Keratinocyte (primary cell): ENCODE results near the gene L3MBTL4. TPM values are rescaled to one million over a fixed set of nuclear protein-coding genes. Genes with fewer than 3 reads are reported as not detected.

Experiments
- DNase-seq: peaks from one replicate; pipeline ENCODE4 v3.0.0-alpha.2; 2011; ENCODE audit warnings: low read depth, missing footprints, low spot score
- FAIRE-seq: peaks from 2 replicates; lab custom pipeline; 2011; peaks lifted over from hg19 to GRCh38; lab: Jason Lieb, UNC
- H2AFZ ChIP-seq: 2 replicates; pipeline ENCODE4 v1.6.0; 2012; ENCODE audit warnings: low read length, control low read depth, inconsistent platforms; ENCODE audit not compliant: control insufficient read depth
- H3K27ac ChIP-seq: 2 replicates; pipeline ENCODE4 v1.5.1; 2011; ENCODE audit warnings: low read length; ENCODE audit not compliant: control insufficient read depth, insufficient read depth
- H3K27me3 ChIP-seq: 3 replicates; pipeline ENCODE4 v1.6.0; 2011; ENCODE audit warnings: low read length; ENCODE audit not compliant: control insufficient read depth, insufficient read depth; ENCODE audit errors: extremely low read depth
- H3K36me3 ChIP-seq, 2 experiments: 2 replicates in 1 of 2; 3 replicates in 1 of 2; pipeline ENCODE4 v1.5.1; 2011; ENCODE audit warnings: low read length in 2 of 2, mild to moderate bottlenecking in 1 of 2; ENCODE audit not compliant: control insufficient read depth in 2 of 2, insufficient read depth in 2 of 2; ENCODE audit errors: extremely low read depth in 1 of 2
- H3K4me1 ChIP-seq: 3 replicates; pipeline ENCODE4 v1.5.1; 2011; ENCODE audit warnings: low read length; ENCODE audit not compliant: control insufficient read depth, insufficient read depth; ENCODE audit errors: extremely low read depth
- H3K4me2 ChIP-seq: 3 replicates; pipeline ENCODE4 v1.6.0; 2011; ENCODE audit warnings: low read depth, low read length; ENCODE audit not compliant: control insufficient read depth, insufficient read depth; ENCODE audit errors: extremely low read depth
- H3K4me3 ChIP-seq, 3 experiments: fragments of 200-600 bp in 1 of 3; sonication (generic) in 1 of 3; 2 replicates in 2 of 3; 3 replicates in 1 of 3; pipeline ENCODE4 v1.5.1; 2011 to 2016; ENCODE audit warnings: low read length in 3 of 3, mild to moderate bottlenecking in 3 of 3, control low read depth in 2 of 3, inconsistent platforms in 1 of 3, low read depth in 1 of 3, mixed read lengths in 1 of 3, mixed run types in 1 of 3, moderate library complexity in 1 of 3; ENCODE audit not compliant: control insufficient read depth in 2 of 3, insufficient read depth in 2 of 3; ENCODE audit errors: extremely low read depth in 1 of 3
- H3K79me2 ChIP-seq: 2 replicates; pipeline ENCODE4 v1.6.0; 2012; ENCODE audit warnings: low read length; ENCODE audit not compliant: control insufficient read depth, insufficient read depth
- H3K9ac ChIP-seq: 3 replicates; pipeline ENCODE4 v1.6.0; 2011; ENCODE audit warnings: low read length; ENCODE audit not compliant: control insufficient read depth, insufficient read depth; ENCODE audit errors: extremely low read depth
- H3K9me1 ChIP-seq: 3 replicates; pipeline ENCODE4 v1.6.0; 2011; ENCODE audit warnings: low read length; ENCODE audit not compliant: control insufficient read depth, insufficient read depth; ENCODE audit errors: extremely low read depth
- H3K9me3 ChIP-seq: 2 replicates; pipeline ENCODE4 v1.5.1; 2012; ENCODE audit warnings: low read depth, low read length; ENCODE audit not compliant: control insufficient read depth
- H4K20me1 ChIP-seq: 3 replicates; pipeline ENCODE4 v1.6.0; 2011; ENCODE audit warnings: low read length; ENCODE audit not compliant: control insufficient read depth, insufficient read depth; ENCODE audit errors: extremely low read depth
- EZH2 ChIP-seq: IDR thresholded peaks from one replicate; pipeline ENCODE4 v1.6.1; 2012; ENCODE audit warnings: inconsistent platforms, mild to moderate bottlenecking, low read length, moderate library complexity
- dilution Hi-C: fragments of 300-500 bp; cut with MboI; formaldehyde crosslinking; loops from one replicate; pipeline ENCODE4 v1.7.0; 2020; ENCODE audit warnings: low sequenced_read_pairs; ENCODE audit not compliant: extremely low pct_ligation_motif_present
- polyA plus RNA-seq, 5 experiments: library from polyadenylated mRNA; depleted of rRNA in 3 of 5; stranded (reverse) in 3 of 5; stranded (forward) in 1 of 5; unstranded in 1 of 5; fragments of >200 nt; gene quantifications; 1 replicate in 1 of 5; 2 replicates in 3 of 5; 3 replicates in 1 of 5; pipeline versions ENCODE4 v1.2.1 to v1.2.3, GENCODE V29; 2011 to 2012; ENCODE audit warnings: missing spikeins in 2 of 5, low read depth in 1 of 5, low replicate concordance in 1 of 5
- TF ChIP-seq, protein P1 (sequence below), 3 experiments: IDR thresholded peaks in 1 of 3; conservative IDR thresholded peaks in 1 of 3; optimal IDR thresholded peaks in 1 of 3; 2 replicates in 2 of 3; 3 replicates in 1 of 3; pipeline versions ENCODE3 to v1.5.1; 2011; ENCODE audit warnings: low read length in 3 of 3, mild to moderate bottlenecking in 3 of 3, moderate library complexity in 2 of 3, control low read depth in 1 of 3, inconsistent platforms in 1 of 3; ENCODE audit not compliant: insufficient read depth in 2 of 3; ENCODE audit errors: extremely low read depth in 1 of 3

Gene L3MBTL4
- polyA plus RNA-seq, 1 donor (not counting 4 experiments of a cell fraction or from before 2014, with no cell fraction given): 0.17 TPM

DNA sequence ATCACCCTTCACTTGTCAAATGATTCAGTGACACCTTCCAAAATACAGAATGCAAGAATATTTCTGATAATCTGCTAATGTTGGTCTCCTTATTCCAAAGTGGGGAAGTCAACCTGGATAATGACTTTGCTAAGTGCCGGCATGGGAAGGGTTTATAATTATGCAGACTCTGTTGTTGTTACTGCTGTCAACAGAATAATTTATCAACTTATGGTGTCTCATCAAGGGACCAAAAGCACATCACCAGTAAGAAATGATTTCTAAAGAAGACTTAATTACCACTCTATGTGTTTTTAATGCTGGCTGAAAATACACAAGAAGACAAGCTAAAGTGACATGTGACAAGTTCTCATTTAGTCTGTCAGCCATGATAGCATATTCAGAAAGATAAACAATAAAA is 403.8 kb downstream of the L3MBTL4 start:
- DNase-seq (no peak), FAIRE-seq (no peak)
- H3K27me3 ChIP-seq: no peaks in the 10 kb centered on the region
- H3K4me2 ChIP-seq: no peak overlapping the region
- no peak for TF ChIP-seq EZH2
- TF ChIP-seq, protein P1, sequence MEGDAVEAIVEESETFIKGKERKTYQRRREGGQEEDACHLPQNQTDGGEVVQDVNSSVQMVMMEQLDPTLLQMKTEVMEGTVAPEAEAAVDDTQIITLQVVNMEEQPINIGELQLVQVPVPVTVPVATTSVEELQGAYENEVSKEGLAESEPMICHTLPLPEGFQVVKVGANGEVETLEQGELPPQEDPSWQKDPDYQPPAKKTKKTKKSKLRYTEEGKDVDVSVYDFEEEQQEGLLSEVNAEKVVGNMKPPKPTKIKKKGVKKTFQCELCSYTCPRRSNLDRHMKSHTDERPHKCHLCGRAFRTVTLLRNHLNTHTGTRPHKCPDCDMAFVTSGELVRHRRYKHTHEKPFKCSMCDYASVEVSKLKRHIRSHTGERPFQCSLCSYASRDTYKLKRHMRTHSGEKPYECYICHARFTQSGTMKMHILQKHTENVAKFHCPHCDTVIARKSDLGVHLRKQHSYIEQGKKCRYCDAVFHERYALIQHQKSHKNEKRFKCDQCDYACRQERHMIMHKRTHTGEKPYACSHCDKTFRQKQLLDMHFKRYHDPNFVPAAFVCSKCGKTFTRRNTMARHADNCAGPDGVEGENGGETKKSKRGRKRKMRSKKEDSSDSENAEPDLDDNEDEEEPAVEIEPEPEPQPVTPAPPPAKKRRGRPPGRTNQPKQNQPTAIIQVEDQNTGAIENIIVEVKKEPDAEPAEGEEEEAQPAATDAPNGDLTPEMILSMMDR (optimal IDR thresholded peaks at IDR 0.05 in 1 of 3, IDR thresholded peaks at IDR 0.05 in 1 of 3, conservative IDR thresholded peaks at IDR 0.05 in 1 of 3; ENCODE audit: extremely low read depth in 1 of 3, insufficient read depth in 2 of 3, low read length in 3 of 3): no peak
- H3K36me3 ChIP-seq: no peaks in the 10 kb centered on the region
- H3K27ac ChIP-seq: no peak overlapping the region
- no peak overlapping the region for H3K9ac ChIP-seq
- no peaks in the 10 kb centered on the region for H3K9me1 ChIP-seq
- no peaks in the 10 kb centered on the region for H3K4me1 ChIP-seq
- H4K20me1 ChIP-seq: no peaks in the 10 kb centered on the region
- no peak overlapping the region for H3K4me3 ChIP-seq
- no peak overlapping the region for H2AFZ ChIP-seq
- no peaks in the 10 kb centered on the region for H3K9me3 ChIP-seq
- dilution Hi-C loops: no loop called here
- no peaks in the 10 kb centered on the region for H3K79me2 ChIP-seq

DNA sequence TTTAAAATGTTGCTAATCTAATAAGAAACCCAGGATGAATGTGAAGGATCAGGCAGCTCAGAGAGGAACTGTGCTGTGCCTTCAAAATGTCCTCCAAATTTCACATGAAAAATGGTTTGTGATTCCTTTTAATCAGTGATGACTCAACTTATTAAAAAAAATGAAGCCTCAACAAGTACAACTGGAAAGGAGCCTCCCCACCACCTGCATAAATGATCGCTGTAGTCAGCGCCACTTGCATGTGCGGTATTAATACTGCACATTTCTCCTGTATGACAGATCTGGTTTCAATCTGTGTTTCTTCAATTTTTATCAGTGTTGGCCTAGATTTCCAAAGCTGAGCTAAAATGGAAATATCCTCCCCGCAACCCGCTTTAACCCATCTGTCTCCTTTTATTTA is 404.4 kb downstream of the L3MBTL4 start:
- no peak overlapping the region for H3K4me3 ChIP-seq
- H3K4me2 ChIP-seq: no peak overlapping the region
- no peaks in the 10 kb centered on the region for H3K9me1 ChIP-seq
- H3K9me3 ChIP-seq: no peaks in the 10 kb centered on the region
- FAIRE-seq: no peak
- no peak overlapping the region for H2AFZ ChIP-seq
- no peak for DNase-seq
- no peaks in the 10 kb centered on the region for H3K4me1 ChIP-seq
- no peak overlapping the region for H3K9ac ChIP-seq
- H3K36me3 ChIP-seq: no peaks in the 10 kb centered on the region
- no peaks in the 10 kb centered on the region for H3K27me3 ChIP-seq
- dilution Hi-C loops: no loop called here
- no peak for TF ChIP-seq EZH2
- TF ChIP-seq, protein P1 (optimal IDR thresholded peaks at IDR 0.05 in 1 of 3, IDR thresholded peaks at IDR 0.05 in 1 of 3, conservative IDR thresholded peaks at IDR 0.05 in 1 of 3; ENCODE audit: extremely low read depth in 1 of 3, insufficient read depth in 2 of 3, low read length in 3 of 3): no peak
- H4K20me1 ChIP-seq: no peaks in the 10 kb centered on the region
- H3K79me2 ChIP-seq: no peaks in the 10 kb centered on the region
- no peak overlapping the region for H3K27ac ChIP-seq
